ENCODE results near the gene IKZF2. TPM values are rescaled to one million over a fixed set of nuclear protein-coding genes. Genes with fewer than 3 reads are reported as not detected.

Gene IKZF2
- total RNA-seq, 1 experiment from 2014 or later = 0.97 TPM

DNA sequence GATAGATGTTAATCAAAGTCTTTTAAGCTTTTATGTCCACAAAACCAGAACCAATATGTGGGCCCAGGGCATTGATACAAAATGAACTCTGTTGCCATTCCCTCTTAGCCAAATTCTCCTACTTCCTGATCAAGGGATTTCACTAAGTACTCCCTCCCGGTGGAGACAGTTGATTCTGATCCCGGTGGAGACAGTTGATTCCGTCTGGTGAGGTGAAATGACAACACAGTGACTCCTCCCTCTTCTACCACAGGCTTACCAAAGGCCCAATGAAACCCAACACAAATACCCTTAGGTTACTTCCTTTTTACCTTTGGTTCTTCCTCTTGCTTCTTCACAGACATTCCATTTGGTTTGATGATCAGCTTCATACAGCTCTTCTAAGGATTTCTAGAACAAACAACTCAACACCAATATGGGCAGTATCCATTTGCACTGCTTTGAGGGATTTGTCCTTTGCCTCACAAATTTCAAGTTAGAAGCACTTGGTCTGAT lies 153.8 kb downstream of the IKZF2 start:
- no peak for DNase-seq
- Histone ChIP-seq H3K4me3 (ENCODE audit: insufficient read depth, low read depth, low read length) (no peak overlapping the region), H3K36me3 (replicated peaks; ENCODE audit: control insufficient read depth, insufficient read depth, low read length) (no peaks in the 10 kb centered on the region), H3K27me3 (ENCODE audit: control insufficient read depth, insufficient read depth, low read length) (no peaks in the 10 kb centered on the region)

GRCh38 chr2:212995920-212996319 lies 155.5 kb downstream of the IKZF2 start:
- Histone ChIP-seq H3K4me3 (ENCODE audit: insufficient read depth, low read depth, low read length) (no peak overlapping the region), H3K27me3 (ENCODE audit: control insufficient read depth, insufficient read depth, low read length) (no peaks in the 10 kb centered on the region), H3K36me3 (replicated peaks; ENCODE audit: control insufficient read depth, insufficient read depth, low read length) (no peaks in the 10 kb centered on the region)
- DNase-seq = no peak

DNA sequence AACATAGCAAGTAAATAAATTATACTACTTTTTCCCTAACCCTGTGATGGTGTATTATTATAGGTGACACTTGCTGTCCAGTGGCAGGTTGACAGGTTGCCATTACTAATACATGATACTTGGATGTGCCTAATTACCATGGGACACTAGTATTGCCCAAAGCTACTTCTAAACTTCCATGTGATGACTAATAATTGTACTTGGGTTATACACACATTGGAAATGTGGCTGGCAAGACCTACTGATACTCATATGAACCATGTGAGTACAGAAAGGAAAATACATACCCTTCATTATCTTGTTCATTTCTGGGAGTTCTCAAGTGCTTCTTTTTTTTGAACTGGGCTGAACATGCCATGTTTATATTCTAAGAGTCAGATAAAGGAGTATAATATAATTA lies 156.4 kb downstream of the IKZF2 start:
- no peaks in the 10 kb centered on the region for H3K36me3 ChIP-seq (replicated peaks; ENCODE audit: control insufficient read depth, insufficient read depth, low read length)

GRCh38 chr2:212991120-212991519 lies 160.3 kb downstream of the IKZF2 start:
- Histone ChIP-seq H3K27me3 (ENCODE audit: control insufficient read depth, insufficient read depth, low read length) (no peaks in the 10 kb centered on the region), H3K4me3 (ENCODE audit: insufficient read depth, low read depth, low read length) (no peak overlapping the region), H3K36me3 (replicated peaks; ENCODE audit: control insufficient read depth, insufficient read depth, low read length) (no peaks in the 10 kb centered on the region)
- no peak for DNase-seq

More for the DNA sequence above, 156.4 kb downstream of the IKZF2 start:
- H3K4me3 ChIP-seq (ENCODE audit: insufficient read depth, low read depth, low read length) = no peak overlapping the region
- DNase-seq = no peak
- no peaks in the 10 kb centered on the region for H3K27me3 ChIP-seq (ENCODE audit: control insufficient read depth, insufficient read depth, low read length)

DNA sequence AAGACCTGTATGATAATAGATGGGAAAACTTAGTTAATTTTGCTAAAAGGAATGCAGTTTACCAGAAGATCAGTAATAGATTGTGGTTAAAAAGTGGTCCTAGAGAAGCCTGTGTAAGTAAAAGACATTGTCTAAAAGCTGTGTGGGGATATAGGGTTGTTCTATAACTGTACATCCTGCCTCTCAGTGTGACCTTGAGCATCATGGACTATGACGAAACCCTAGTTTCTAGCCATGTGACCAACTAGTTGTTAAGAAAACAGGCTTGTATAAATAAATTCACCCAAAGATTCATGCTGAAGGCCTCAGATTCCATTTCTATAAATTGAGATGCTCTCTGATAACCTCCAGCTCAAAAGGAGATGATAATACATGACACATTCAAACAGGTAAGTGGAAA lies 160.7 kb downstream of the IKZF2 start:
- DNase-seq = no peak
- Histone ChIP-seq H3K27me3 (ENCODE audit: control insufficient read depth, insufficient read depth, low read length) (no peaks in the 10 kb centered on the region), H3K36me3 (replicated peaks; ENCODE audit: control insufficient read depth, insufficient read depth, low read length) (no peaks in the 10 kb centered on the region), H3K4me3 (ENCODE audit: insufficient read depth, low read depth, low read length) (no peak overlapping the region)

- H3K4me3 ChIP-seq (ENCODE audit: insufficient read depth, low read depth, low read length) = no peak overlapping the region
- DNase-seq = no peak
- no peaks in the 10 kb centered on the region for H3K27me3 ChIP-seq (ENCODE audit: control insufficient read depth, insufficient read depth, low read length)
- H3K36me3 ChIP-seq (replicated peaks; ENCODE audit: control insufficient read depth, insufficient read depth, low read length) = no peaks in the 10 kb centered on the region
Observed at GRCh38 chr2:212987492-212987891, 163.9 kb downstream of the IKZF2 start.

DNA sequence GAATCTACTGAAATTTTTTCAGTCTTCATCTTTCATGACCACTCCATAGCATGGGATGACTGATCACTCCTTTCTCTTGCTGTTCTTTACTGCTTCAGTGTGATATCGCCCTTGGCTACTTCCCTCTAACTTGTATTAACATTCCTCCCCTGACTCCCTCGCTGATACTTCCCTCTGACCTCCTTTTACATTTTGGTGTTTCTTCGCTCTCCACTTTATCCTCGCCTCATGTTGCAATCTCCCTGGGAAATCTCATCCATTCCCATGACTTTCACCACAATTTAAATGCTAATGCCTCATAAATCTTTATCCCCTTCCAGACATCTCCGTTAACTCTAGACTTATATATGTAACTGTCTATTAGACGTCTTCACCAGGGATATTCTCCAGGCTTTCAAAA lies 167.3 kb downstream of the IKZF2 start:
- no peaks in the 10 kb centered on the region for H3K27me3 ChIP-seq (ENCODE audit: control insufficient read depth, insufficient read depth, low read length)
- DNase-seq = no peak
- no peaks in the 10 kb centered on the region for H3K36me3 ChIP-seq (replicated peaks; ENCODE audit: control insufficient read depth, insufficient read depth, low read length)
- no peak overlapping the region for H3K4me3 ChIP-seq (ENCODE audit: insufficient read depth, low read depth, low read length)

- DNase-seq = no peak
- Histone ChIP-seq H3K27me3 (ENCODE audit: control insufficient read depth, insufficient read depth, low read length) (no peaks in the 10 kb centered on the region), H3K4me3 (ENCODE audit: insufficient read depth, low read depth, low read length) (no peak overlapping the region), H3K36me3 (replicated peaks; ENCODE audit: control insufficient read depth, insufficient read depth, low read length) (no peaks in the 10 kb centered on the region)
Observed at GRCh38 chr2:212979799-212980198, 171.6 kb downstream of the IKZF2 start.

DNA sequence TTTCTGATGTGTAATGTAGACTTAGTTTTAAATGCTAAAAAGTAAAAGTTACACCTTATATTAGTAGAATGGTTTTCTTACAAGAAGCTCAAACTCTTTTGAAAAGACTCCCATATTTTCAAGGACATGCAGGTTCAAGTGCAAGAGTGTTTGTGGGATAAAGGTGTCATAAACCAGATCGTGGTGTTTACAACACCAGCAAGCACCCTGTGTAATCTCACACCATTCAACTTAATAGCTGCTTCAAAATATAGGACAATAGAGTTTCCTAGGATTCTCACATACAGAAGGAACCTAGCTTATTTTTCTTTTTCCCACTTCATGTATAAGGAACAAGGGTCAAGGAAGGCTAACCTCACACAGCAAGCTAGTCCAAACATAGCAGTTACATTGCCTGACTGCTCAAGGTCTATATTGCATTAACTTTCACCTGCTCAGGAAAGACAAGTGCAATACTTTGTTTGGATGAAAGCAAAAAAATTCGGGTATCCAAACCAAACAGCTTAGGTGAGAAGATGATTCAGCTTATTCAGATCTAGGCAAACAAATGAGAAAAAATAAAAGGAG lies 172.3 kb downstream of the IKZF2 start:
- no peak for DNase-seq
- Histone ChIP-seq H3K4me3 (ENCODE audit: insufficient read depth, low read depth, low read length) (no peak overlapping the region), H3K27me3 (ENCODE audit: control insufficient read depth, insufficient read depth, low read length) (no peaks in the 10 kb centered on the region), H3K36me3 (replicated peaks; ENCODE audit: control insufficient read depth, insufficient read depth, low read length) (no peaks in the 10 kb centered on the region)

- DNase-seq = no peak
- Histone ChIP-seq H3K4me3 (ENCODE audit: insufficient read depth, low read depth, low read length) (no peak overlapping the region), H3K27me3 (ENCODE audit: control insufficient read depth, insufficient read depth, low read length) (no peaks in the 10 kb centered on the region), H3K36me3 (replicated peaks; ENCODE audit: control insufficient read depth, insufficient read depth, low read length) (no peaks in the 10 kb centered on the region)
Observed at GRCh38 chr2:212977152-212977551, 174.3 kb downstream of the IKZF2 start.

DNA sequence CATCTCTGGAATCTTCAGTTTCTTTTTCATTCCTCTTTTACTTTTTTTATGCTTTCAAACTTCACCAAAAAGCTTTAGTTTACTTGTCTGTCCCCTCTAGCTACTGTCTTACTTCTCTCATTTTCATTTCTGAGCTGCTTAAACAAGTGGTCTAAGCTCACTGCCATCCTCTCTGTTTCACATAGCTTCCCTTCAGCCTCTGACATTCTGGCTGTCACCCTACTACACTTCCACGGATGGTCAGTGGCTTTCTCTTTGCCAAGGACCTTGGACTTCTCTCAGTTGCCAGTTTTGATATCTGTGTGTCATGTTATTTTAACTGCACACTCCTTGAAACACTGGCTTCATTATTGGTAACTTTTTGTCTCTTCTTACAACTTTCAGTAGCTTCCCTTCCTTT lies 176.1 kb downstream of the IKZF2 start:
- no peaks in the 10 kb centered on the region for H3K36me3 ChIP-seq (replicated peaks; ENCODE audit: control insufficient read depth, insufficient read depth, low read length)
- H3K4me3 ChIP-seq (ENCODE audit: insufficient read depth, low read depth, low read length) = no peak overlapping the region
- no peak for DNase-seq
- H3K27me3 ChIP-seq (ENCODE audit: control insufficient read depth, insufficient read depth, low read length) = no peaks in the 10 kb centered on the region

- H3K36me3 ChIP-seq (replicated peaks; ENCODE audit: control insufficient read depth, insufficient read depth, low read length) = no peaks in the 10 kb centered on the region
- H3K27me3 ChIP-seq (ENCODE audit: control insufficient read depth, insufficient read depth, low read length) = no peaks in the 10 kb centered on the region
- DNase-seq = no peak
- H3K4me3 ChIP-seq (ENCODE audit: insufficient read depth, low read depth, low read length) = no peak overlapping the region
Observed at GRCh38 chr2:212974692-212975091, 176.7 kb downstream of the IKZF2 start.

DNA sequence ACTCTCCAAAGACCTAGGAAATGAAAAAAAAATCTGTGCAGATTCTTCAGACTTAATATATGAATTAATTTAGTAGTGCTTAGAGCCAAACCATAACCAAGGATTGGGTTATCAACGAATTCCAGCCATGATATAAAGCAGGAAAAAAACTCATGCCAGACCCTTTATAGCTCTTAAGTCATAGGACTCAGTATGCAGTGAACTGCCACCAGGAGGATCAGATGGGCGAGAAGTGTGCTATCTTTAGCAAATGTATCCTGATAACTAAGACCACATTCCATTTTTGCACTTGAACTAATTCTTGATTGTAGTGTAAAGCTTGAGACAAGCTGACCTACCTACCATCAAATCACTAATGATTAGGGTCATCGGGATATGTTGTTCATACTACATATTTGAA lies 178.1 kb downstream of the IKZF2 start:
- H3K27me3 ChIP-seq (ENCODE audit: control insufficient read depth, insufficient read depth, low read length) = no peaks in the 10 kb centered on the region
- no peak for DNase-seq
- H3K36me3 ChIP-seq (replicated peaks; ENCODE audit: control insufficient read depth, insufficient read depth, low read length) = no peaks in the 10 kb centered on the region
- H3K4me3 ChIP-seq (ENCODE audit: insufficient read depth, low read depth, low read length) = no peak overlapping the region

DNA sequence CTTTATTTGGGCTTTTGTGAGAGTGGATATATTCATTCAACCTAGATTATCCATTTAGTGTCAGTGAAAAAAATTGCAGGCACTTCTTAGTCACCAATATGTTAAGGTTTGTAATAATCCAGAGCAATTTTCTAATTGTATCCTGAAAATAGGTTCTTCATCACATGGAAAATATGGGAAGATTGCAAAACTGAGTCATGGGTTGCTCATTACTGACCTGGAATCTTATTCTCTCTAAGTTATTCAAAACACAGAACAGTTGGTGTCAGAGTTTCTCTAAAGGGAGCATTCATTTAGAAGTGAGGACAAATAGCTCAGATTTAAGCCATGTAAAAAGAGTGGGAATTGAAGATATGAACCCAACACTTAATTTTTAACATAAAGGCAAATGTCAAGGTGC lies 181.3 kb downstream of the IKZF2 start:
- DNase-seq = no peak
- Histone ChIP-seq H3K27me3 (ENCODE audit: control insufficient read depth, insufficient read depth, low read length) (no peaks in the 10 kb centered on the region), H3K4me3 (ENCODE audit: insufficient read depth, low read depth, low read length) (no peak overlapping the region), H3K36me3 (replicated peaks; ENCODE audit: control insufficient read depth, insufficient read depth, low read length) (no peaks in the 10 kb centered on the region)

DNA sequence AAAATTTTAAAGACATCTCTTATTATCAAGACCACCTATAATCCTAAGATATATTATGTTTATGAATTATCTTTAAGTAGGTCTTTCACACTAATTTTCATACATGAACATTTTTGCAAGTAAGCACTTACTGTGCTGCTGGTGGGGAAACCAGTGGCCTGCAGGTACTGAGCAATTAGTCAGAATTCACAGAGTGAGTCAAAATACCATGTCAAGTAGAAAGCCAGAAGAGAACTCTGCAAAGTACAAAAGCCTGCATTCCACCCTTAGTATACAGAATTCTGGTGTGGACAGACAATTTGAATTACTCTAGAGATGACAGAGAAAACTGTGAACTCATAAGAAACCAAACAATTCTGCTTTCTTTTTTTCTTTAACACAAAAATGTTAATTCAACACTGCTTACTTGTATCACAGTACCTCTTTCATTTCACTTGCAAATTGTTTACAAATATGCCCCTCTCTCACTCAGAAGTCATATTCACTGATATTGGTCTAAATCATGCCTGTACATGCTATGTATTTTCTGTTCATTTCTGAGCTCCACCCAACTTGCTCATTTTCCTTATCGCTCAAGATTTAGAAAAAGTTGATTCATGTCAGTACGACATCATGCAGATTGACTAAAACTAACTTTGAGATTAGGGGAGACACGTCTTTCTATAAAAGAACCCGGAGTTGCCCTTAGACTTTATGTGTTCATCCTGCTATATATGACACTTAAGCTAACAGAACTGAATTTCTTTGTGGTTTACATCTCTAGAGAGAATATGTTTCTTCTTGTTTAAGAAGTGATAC lies 182.9 kb downstream of the IKZF2 start:
- DNase-seq = no peak
- no peak overlapping the region for H3K4me3 ChIP-seq (ENCODE audit: insufficient read depth, low read depth, low read length)
- no peaks in the 10 kb centered on the region for H3K36me3 ChIP-seq (replicated peaks; ENCODE audit: control insufficient read depth, insufficient read depth, low read length)
- H3K27me3 ChIP-seq (ENCODE audit: control insufficient read depth, insufficient read depth, low read length) = no peaks in the 10 kb centered on the region
